ENCODE data around the gene ADAMTSL1.

The ADAMTSL1 gene

DNA sequence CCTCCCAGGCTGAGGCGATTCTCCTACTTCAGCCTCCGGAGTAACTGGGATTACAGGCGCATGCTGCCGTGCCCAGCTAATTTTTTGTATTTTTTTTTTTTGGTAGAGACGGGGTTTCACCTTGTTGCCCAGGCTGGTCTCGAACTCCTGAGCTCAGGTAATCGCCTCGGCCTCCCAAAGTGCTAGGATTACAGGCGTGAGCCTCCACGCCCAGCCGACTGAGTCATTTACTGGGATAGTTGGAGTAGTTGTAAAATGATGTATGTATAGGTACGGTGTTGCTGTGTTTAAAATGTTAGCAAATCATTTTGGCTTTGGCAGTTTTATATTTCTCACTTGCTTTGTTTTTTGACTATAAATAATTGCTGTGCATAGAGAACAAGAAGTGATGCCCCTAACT lies 209.4 kb downstream of the ADAMTSL1 start:
- no peaks in the 10 kb centered on the region for H3K36me3 ChIP-seq (ENCODE audit: control insufficient read depth in 2 of 2, insufficient read depth in 1 of 2, low read length in 2 of 2)
- H3K9me3 ChIP-seq (ENCODE audit: control insufficient read depth, insufficient read depth, low read depth, low read length) = no peaks in the 10 kb centered on the region
- no peaks in the 10 kb centered on the region for H3K4me1 ChIP-seq (ENCODE audit: control insufficient read depth, insufficient read depth, low read length)
- ChIA-PET POLR2A (interaction anchor here (0.6 kb wide), 1 partner anchor 277 kb away, joined by 3 read pairs; no protein-coding TSS in a partner anchor), CTCF (no interaction called here)
- no peak overlapping the region for H3K4me3 ChIP-seq (ENCODE audit: low read depth, low read length)
- H3K27ac ChIP-seq (ENCODE audit: extremely low read depth, low read depth, low read length) = no peak overlapping the region
- TF ChIP-seq IKZF3 (tag by site-specific recombination; IDR thresholded peaks at IDR 0.05) (no peak), ZBTB1 (tag by site-specific recombination; IDR thresholded peaks at IDR 0.05) (no peak), ZBTB7A (tag by site-specific recombination; IDR thresholded peaks at IDR 0.05; ENCODE audit: low read depth) (no peak), ZNF423 (tag by site-specific recombination; IDR thresholded peaks at IDR 0.05) (no peak), KLF10 (tag by site-specific recombination; IDR thresholded peaks at IDR 0.05) (no peak), ZFP41 (tag by site-specific recombination; IDR thresholded peaks at IDR 0.05; ENCODE audit: borderline replicate concordance) (no peak), ZNF157 (tag by site-specific recombination; IDR thresholded peaks at IDR 0.05) (no peak), ZNF660 (tag by site-specific recombination; IDR thresholded peaks at IDR 0.05) (no peak), MYNN (tag by site-specific recombination; IDR thresholded peaks at IDR 0.05; ENCODE audit: borderline replicate concordance) (no peak), ZNF529 (tag by site-specific recombination; IDR thresholded peaks at IDR 0.05; ENCODE audit: insufficient replicate concordance) (no peak), GLIS2 (tag by site-specific recombination; IDR thresholded peaks at IDR 0.05) (no peak), ZBTB17 (tag by site-specific recombination; IDR thresholded peaks at IDR 0.05) (no peak)
- TF ChIP-seq, protein P1, sequence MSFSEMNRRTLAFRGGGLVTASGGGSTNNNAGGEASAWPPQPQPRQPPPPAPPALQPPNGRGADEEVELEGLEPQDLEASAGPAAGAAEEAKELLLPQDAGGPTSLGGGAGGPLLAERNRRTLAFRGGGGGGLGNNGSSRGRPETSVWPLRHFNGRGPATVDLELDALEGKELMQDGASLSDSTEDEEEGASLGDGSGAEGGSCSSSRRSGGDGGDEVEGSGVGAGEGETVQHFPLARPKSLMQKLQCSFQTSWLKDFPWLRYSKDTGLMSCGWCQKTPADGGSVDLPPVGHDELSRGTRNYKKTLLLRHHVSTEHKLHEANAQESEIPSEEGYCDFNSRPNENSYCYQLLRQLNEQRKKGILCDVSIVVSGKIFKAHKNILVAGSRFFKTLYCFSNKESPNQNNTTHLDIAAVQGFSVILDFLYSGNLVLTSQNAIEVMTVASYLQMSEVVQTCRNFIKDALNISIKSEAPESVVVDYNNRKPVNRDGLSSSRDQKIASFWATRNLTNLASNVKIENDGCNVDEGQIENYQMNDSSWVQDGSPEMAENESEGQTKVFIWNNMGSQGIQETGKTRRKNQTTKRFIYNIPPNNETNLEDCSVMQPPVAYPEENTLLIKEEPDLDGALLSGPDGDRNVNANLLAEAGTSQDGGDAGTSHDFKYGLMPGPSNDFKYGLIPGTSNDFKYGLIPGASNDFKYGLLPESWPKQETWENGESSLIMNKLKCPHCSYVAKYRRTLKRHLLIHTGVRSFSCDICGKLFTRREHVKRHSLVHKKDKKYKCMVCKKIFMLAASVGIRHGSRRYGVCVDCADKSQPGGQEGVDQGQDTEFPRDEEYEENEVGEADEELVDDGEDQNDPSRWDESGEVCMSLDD (tag by site-specific recombination; IDR thresholded peaks at IDR 0.05) = no peak
- TF ChIP-seq, protein P2, sequence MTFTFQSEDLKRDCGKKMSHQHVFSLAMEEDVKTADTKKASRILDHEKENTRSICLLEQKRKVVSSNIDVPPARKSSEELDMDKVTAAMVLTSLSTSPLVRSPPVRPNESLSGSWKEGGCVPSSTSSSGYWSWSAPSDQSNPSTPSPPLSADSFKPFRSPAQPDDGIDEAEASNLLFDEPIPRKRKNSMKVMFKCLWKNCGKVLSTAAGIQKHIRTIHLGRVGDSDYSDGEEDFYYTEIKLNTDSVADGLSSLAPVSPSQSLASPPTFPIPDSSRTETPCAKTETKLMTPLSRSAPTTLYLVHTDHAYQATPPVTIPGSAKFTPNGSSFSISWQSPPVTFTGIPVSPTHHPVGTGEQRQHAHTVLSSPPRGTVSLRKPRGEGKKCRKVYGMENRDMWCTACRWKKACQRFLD (tag by site-specific recombination; IDR thresholded peaks at IDR 0.05) = no peak
- TF ChIP-seq, protein P3, sequence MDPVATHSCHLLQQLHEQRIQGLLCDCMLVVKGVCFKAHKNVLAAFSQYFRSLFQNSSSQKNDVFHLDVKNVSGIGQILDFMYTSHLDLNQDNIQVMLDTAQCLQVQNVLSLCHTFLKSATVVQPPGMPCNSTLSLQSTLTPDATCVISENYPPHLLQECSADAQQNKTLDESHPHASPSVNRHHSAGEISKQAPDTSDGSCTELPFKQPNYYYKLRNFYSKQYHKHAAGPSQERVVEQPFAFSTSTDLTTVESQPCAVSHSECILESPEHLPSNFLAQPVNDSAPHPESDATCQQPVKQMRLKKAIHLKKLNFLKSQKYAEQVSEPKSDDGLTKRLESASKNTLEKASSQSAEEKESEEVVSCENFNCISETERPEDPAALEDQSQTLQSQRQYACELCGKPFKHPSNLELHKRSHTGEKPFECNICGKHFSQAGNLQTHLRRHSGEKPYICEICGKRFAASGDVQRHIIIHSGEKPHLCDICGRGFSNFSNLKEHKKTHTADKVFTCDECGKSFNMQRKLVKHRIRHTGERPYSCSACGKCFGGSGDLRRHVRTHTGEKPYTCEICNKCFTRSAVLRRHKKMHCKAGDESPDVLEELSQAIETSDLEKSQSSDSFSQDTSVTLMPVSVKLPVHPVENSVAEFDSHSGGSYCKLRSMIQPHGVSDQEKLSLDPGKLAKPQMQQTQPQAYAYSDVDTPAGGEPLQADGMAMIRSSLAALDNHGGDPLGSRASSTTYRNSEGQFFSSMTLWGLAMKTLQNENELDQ (tag by site-specific recombination; IDR thresholded peaks at IDR 0.05; ENCODE audit: low read depth) = no peak
- TF ChIP-seq, protein P4, sequence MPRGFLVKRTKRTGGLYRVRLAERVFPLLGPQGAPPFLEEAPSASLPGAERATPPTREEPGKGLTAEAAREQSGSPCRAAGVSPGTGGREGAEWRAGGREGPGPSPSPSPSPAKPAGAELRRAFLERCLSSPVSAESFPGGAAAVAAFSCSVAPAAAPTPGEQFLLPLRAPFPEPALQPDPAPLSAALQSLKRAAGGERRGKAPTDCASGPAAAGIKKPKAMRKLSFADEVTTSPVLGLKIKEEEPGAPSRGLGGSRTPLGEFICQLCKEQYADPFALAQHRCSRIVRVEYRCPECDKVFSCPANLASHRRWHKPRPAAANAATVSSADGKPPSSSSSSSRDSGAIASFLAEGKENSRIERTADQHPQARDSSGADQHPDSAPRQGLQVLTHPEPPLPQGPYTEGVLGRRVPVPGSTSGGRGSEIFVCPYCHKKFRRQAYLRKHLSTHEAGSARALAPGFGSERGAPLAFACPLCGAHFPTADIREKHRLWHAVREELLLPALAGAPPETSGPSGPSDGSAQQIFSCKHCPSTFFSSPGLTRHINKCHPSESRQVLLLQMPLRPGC (tag by site-specific recombination; IDR thresholded peaks at IDR 0.05) = no peak
- TF ChIP-seq, protein P5, sequence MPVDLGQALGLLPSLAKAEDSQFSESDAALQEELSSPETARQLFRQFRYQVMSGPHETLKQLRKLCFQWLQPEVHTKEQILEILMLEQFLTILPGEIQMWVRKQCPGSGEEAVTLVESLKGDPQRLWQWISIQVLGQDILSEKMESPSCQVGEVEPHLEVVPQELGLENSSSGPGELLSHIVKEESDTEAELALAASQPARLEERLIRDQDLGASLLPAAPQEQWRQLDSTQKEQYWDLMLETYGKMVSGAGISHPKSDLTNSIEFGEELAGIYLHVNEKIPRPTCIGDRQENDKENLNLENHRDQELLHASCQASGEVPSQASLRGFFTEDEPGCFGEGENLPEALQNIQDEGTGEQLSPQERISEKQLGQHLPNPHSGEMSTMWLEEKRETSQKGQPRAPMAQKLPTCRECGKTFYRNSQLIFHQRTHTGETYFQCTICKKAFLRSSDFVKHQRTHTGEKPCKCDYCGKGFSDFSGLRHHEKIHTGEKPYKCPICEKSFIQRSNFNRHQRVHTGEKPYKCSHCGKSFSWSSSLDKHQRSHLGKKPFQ (tag by site-specific recombination; IDR thresholded peaks at IDR 0.05) = no peak
